Activated CD4-positive, alpha-beta memory T cell treated with anti-CD3 and anti-CD28 coated beads for 36 hours (primary cell): ENCODE data around the gene PDE1A. TPM values are rescaled to one million over a fixed set of nuclear protein-coding genes. Genes with fewer than 3 reads are reported as not detected.

Experiments used
- CTCF ChIA-PET: fragments of 350-600 bp; sonication (Branson Sonifier 250); formaldehyde crosslinking; loops from one replicate; lab custom pipeline; 2021; ENCODE audit warnings: antibody characterized with exemption, inconsistent platforms; lab: Charles Lee
- POLR2A ChIA-PET: fragments of 350-600 bp; sonication (Branson Sonifier 250); formaldehyde crosslinking; loops from one replicate; lab custom pipeline; 2021; ENCODE audit warnings: antibody characterized with exemption; lab: Charles Lee
- DNase-seq: peaks from one replicate; pipeline ENCODE4 v3.0.0-alpha.2; 2020
- H3K27ac Mint-ChIP-seq: one replicate; pipeline ENCODE4 v1.8.0; 2021; ENCODE audit warnings: mixed read lengths
- H3K27me3 Mint-ChIP-seq: one replicate; pipeline ENCODE4 v1.8.0; 2021; ENCODE audit warnings: mixed read lengths
- H3K36me3 Mint-ChIP-seq: one replicate; pipeline ENCODE4 v1.8.0; 2021; ENCODE audit warnings: mixed read lengths
- H3K4me1 Mint-ChIP-seq: one replicate; pipeline ENCODE4 v1.8.0; 2021; ENCODE audit warnings: low read depth, mixed read lengths
- H3K4me3 Mint-ChIP-seq: one replicate; pipeline ENCODE4 v1.8.0; 2021; ENCODE audit warnings: mild to moderate bottlenecking, mixed read lengths
- H3K9me3 Mint-ChIP-seq: one replicate; pipeline ENCODE4 v1.8.0; 2021; ENCODE audit warnings: mixed read lengths
- intact Hi-C: fragments of 100-400 bp; cut with micrococcal nuclease; formaldehyde crosslinking; loops from one replicate; pipeline ENCODE4 v1.15.1; 2023
- total RNA-seq, 2 experiments: library from RNA; stranded (reverse); gene quantifications; one replicate each; pipeline ENCODE4 v1.2.3, GENCODE V29; 2021

Gene PDE1A
- total RNA-seq, 2 experiments from 2014 or later: not detected

DNA sequence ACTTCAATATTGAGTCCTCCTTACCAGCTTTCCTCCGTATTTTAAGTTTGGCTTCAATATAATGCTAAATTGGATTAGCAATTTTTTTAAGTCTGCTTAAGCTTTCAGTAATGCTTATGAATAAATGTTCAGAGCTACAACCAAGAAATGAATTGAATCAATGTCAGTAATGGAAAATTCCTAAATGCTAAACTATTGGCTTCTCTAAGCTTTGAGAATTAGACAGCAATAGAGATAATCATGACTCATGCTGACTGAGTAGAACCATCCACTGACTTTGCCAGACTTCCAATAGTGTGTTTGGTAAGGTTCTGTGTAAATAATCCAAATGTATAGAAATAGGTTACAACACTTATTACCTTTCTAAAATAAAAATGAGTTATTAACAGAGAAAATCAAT lies 8.9 kb upstream of the PDE1A start:
- Mint-ChIP-seq H3K4me1 (no peaks in the 10 kb centered on the region), H3K27ac (no peak overlapping the region), H3K27me3 (no peaks in the 10 kb centered on the region), H3K36me3 (no peaks in the 10 kb centered on the region), H3K9me3 (peaks cover 3% of the 10 kb centered on the region), H3K4me3 (no peak overlapping the region)
- intact Hi-C loops: no loop called here
- ChIA-PET CTCF (no interaction called here), POLR2A (no interaction called here)
- no peak for DNase-seq

DNA sequence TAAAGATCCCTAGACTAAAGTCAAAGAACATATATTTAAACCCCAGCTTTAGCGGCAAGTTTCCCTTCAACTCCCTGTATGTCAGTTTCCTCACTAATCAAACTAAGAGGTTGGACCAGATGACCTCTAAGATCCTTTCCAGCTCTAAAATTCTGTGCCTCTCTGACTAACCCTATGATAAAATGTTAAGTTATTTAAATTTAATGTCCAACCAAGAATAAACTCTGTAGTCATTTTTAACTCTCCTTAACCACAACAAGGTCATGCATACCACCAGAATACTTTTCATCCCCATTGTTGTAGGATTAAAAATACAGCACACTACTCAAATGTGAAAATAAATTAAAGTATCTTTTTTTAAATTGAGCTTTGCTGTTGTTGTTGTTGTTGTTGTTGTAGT lies 5.2 kb upstream of the PDE1A start:
- POLR2A ChIA-PET: no interaction called here
- H3K9me3 Mint-ChIP-seq: peaks cover 3% of the 10 kb centered on the region

DNA sequence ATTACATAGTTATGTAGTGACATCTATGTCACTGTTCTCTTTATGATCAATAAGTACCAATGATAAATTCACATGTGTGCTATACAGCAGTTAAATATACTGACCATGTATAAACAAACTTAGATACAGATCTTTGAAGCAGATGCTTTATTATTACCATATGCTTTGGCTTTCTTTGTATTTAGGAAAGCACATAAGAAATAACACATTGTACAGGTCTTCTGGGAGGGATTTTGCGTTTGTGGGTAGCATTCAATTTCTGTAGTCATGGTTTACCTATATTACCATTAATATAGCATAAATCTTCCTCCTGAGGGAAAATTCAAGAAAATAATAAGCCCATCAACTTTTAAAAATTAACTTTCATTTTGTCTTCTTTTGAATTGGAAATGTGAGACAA lies 1.6 kb upstream of the PDE1A start:
- ChIA-PET POLR2A (no interaction called here), CTCF (no interaction called here)
- H3K36me3 Mint-ChIP-seq: no peaks in the 10 kb centered on the region
- H3K9me3 Mint-ChIP-seq: peaks cover 3% of the 10 kb centered on the region
- H3K4me1 Mint-ChIP-seq: no peaks in the 10 kb centered on the region
- no peaks in the 10 kb centered on the region for H3K27me3 Mint-ChIP-seq
- H3K27ac Mint-ChIP-seq: no peak overlapping the region
- intact Hi-C loops: no loop called here
- no peak for DNase-seq
- no peak overlapping the region for H3K4me3 Mint-ChIP-seq

More for the DNA sequence above, 5.2 kb upstream of the PDE1A start:
- Mint-ChIP-seq H3K36me3 (no peaks in the 10 kb centered on the region), H3K4me3 (no peak overlapping the region), H3K27me3 (no peaks in the 10 kb centered on the region), H3K27ac (no peak overlapping the region), H3K4me1 (no peaks in the 10 kb centered on the region)
- no peak for DNase-seq
- CTCF ChIA-PET: no interaction called here
- intact Hi-C loops: no loop called here

DNA sequence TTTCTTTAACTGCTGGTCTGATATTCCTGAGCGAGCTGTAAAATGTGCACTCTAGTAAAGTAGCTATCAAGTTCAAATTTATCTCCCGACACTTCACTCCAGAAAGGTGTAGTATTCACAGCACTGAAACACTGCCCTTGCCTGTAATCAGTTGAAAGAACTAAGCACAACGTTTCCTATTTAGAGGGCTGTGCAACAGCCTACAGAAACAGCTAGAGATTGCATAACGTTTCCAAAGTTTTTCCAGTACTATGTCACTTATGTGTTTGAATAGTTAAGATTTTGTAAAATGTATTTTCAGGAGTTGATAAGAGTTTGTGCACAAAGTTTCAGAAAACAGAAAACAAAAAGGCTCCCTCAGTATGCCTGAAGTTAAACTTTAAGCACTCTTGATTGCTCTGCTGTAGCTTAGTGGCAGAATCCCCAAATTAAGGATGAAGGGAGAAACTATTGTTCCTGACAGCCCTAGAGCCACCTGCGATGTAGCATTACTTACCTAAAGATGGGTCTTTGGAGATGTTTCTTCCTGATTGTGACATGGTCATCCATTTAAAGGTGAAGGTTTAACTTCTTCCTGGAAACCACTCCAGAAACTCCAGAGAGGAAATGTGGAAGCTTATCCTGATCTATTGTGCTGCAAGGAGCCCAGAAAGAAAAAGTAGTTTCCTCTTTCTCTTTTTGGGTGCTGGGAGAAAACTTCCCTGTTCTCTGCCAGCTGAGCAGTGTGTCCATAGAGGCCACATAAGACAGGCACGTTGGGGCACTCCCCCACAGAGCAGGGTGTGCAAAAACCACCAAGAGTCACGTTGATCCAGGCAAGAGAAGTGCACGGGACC lies 536 bp downstream of the PDE1A start:
- no peak for DNase-seq
- intact Hi-C loops: no loop called here
- no peaks in the 10 kb centered on the region for H3K27me3 Mint-ChIP-seq
- H3K27ac Mint-ChIP-seq: no peak overlapping the region
- no peaks in the 10 kb centered on the region for H3K36me3 Mint-ChIP-seq
- ChIA-PET CTCF (no interaction called here), POLR2A (no interaction called here)
- H3K9me3 Mint-ChIP-seq: peaks cover 3% of the 10 kb centered on the region
- H3K4me3 Mint-ChIP-seq: no peak overlapping the region
- no peaks in the 10 kb centered on the region for H3K4me1 Mint-ChIP-seq

DNA sequence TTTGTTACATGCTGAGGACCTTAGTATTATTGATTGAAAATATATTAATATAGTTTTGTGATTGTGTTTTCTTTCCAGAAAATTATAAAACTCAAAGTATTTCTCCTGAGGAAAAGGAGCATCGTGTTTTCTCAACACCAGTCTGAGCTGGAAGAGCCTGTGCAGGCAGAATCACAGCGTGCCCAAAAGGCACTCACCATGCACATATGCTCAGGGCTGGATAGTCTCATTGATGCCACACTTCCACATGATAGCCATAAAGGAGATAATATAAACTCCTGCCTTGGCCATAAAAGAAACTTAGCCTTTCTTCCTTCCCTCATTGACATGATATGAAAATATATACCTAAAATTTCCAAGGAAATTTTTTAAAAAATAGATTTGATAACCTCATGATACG lies 4.0 kb downstream of the PDE1A start:
- no peaks in the 10 kb centered on the region for H3K27me3 Mint-ChIP-seq
- no peaks in the 10 kb centered on the region for H3K4me1 Mint-ChIP-seq
- H3K27ac Mint-ChIP-seq: no peak overlapping the region
- no peak for DNase-seq
- H3K9me3 Mint-ChIP-seq: no peaks in the 10 kb centered on the region
- ChIA-PET POLR2A (no interaction called here), CTCF (no interaction called here)
- no peak overlapping the region for H3K4me3 Mint-ChIP-seq
- intact Hi-C loops: no loop called here
- H3K36me3 Mint-ChIP-seq: no peaks in the 10 kb centered on the region

DNA sequence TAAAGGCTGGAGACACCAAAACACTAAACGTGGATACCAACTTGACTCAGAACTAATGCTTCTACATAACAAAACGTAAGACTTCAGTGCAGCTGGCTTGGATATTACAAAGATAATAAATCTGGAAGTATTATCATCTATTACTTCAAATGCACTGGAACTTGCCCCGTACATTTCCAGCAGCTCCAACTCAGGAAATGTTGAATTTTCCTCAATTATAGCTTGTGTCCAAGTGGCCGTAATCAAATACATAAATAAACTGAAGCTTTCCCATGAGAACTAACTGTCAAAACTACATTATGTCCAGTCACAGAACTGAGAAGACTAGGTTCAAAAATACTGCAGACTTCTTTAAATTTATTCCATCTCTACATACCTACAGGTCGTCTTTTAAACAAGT lies 6.2 kb downstream of the PDE1A start:
- H3K27ac Mint-ChIP-seq: no peak overlapping the region
- no peaks in the 10 kb centered on the region for H3K4me1 Mint-ChIP-seq
- intact Hi-C loops: no loop called here

DNA sequence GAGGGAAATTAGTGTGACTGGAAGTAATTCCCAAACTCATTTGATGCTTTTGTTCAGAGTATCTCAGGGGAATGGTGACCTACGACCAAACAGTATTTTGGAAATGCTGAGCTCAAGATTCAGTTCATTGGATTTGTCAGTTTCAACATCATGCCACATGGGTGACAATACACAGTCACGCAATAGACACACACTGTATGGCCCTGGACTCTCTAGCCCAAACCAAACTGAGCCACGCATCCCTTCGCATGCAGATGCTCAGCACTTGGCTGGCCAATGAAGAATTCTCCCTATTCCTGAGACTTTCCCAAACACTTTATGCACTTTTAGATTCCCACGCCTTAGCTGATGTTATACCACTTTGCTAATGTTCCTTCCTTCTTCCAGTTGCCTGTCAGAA lies 10.0 kb downstream of the PDE1A start:
- ChIA-PET CTCF (no interaction called here), POLR2A (no interaction called here)
- Mint-ChIP-seq H3K9me3 (no peaks in the 10 kb centered on the region), H3K27me3 (no peaks in the 10 kb centered on the region), H3K4me1 (no peaks in the 10 kb centered on the region), H3K4me3 (no peak overlapping the region), H3K36me3 (no peaks in the 10 kb centered on the region), H3K27ac (no peak overlapping the region)
- no peak for DNase-seq
- intact Hi-C loops: no loop called here

More for the DNA sequence above, 6.2 kb downstream of the PDE1A start:
- DNase-seq: no peak
- no peaks in the 10 kb centered on the region for H3K27me3 Mint-ChIP-seq
- ChIA-PET POLR2A (no interaction called here), CTCF (interaction anchor here (0.6 kb wide), 1 partner anchor 235 kb away, joined by 4 read pairs; no protein-coding TSS in a partner anchor)
- no peak overlapping the region for H3K4me3 Mint-ChIP-seq
- no peaks in the 10 kb centered on the region for H3K36me3 Mint-ChIP-seq
- H3K9me3 Mint-ChIP-seq: no peaks in the 10 kb centered on the region

DNA sequence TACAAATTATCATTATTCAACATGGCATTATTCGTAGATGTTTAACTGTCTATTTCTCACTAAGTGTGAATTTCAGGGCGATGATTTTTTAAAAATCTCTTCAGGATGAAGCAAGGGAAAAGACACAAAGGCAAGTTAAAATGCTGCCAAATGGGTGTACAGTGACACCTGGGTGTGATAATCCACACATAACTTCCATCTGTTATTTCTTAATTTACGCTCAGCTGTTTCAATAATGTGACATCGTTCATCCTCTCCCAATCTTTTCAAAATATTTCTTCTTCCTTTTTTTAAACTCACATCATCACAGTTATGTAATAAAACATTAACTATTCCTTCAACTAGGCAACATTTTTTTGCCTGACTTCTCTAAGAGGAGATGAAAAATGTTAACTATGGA lies 10.6 kb downstream of the PDE1A start:
- DNase-seq: no peak
- intact Hi-C loops: no loop called here
- Mint-ChIP-seq H3K27ac (no peak overlapping the region), H3K4me1 (no peaks in the 10 kb centered on the region), H3K9me3 (no peaks in the 10 kb centered on the region), H3K27me3 (no peaks in the 10 kb centered on the region), H3K4me3 (no peak overlapping the region), H3K36me3 (no peaks in the 10 kb centered on the region)
- ChIA-PET CTCF (no interaction called here), POLR2A (no interaction called here)

DNA sequence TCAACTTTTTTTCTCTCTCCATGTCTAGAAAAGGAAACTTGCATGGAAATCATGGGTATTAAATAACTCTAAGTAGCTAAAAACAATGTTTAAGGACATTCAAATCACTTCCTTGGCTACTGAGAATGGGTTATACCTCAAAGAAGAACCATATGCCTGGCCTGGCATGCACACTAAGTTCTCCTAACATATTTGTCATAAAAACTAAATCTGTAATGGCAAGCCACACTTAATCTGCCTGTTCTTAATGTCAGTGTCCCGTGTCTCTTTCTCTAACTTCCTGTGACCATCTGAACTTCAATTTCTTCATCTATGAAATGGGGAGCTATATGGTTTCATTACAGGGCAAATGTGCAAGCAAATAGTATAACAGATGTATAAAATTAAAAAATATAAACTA lies 11.1 kb downstream of the PDE1A start:
- Mint-ChIP-seq H3K36me3 (no peaks in the 10 kb centered on the region), H3K27me3 (no peaks in the 10 kb centered on the region), H3K4me3 (no peak overlapping the region), H3K4me1 (no peaks in the 10 kb centered on the region), H3K9me3 (no peaks in the 10 kb centered on the region), H3K27ac (no peak overlapping the region)
- ChIA-PET CTCF (no interaction called here), POLR2A (no interaction called here)
- DNase-seq: no peak
- intact Hi-C loops: no loop called here

DNA sequence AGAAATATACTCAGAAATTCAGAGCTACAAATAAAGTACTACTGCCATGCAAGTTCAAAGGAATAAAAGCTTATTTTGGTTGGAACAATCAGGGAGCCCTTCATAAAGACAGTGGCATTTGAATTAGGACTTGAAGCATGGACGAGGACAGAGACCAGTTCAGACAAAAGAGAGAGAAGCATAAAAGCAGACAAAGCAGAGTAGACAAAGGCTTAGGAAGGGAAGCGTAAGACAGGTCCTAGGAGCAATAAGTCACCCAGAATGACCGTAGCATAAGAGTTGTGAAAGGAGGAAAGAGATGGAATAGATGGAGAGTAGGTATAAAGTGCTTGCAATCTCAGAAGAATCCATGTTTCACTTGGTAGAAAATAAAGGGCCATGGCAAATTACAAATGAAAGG lies 14.0 kb downstream of the PDE1A start:
- Mint-ChIP-seq H3K4me3 (no peak overlapping the region), H3K4me1 (no peaks in the 10 kb centered on the region), H3K27ac (no peak overlapping the region), H3K36me3 (no peaks in the 10 kb centered on the region), H3K27me3 (no peaks in the 10 kb centered on the region), H3K9me3 (no peaks in the 10 kb centered on the region)
- POLR2A ChIA-PET: no interaction called here
- intact Hi-C loops: no loop called here
- CTCF ChIA-PET: no interaction called here
- no peak for DNase-seq

DNA sequence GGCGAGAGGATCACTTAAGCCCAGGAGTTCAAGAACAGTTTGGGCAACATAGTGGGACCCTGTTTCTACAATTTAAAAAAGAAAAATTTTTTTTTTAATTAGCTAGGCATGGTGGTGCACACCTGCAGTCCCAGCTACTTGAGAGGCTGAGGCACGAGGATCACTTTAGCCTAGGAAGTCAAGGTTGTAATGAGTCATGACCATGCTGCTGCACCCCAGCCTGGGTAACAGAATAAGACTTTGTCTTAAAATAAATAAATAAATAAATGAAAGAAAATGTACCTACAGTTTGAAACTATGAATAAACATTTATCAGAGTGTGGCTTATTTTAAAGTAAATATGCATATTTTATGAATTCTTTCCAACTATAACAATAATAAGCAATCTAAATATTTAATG lies 16.7 kb downstream of the PDE1A start:
- no peak overlapping the region for H3K27ac Mint-ChIP-seq

DNA sequence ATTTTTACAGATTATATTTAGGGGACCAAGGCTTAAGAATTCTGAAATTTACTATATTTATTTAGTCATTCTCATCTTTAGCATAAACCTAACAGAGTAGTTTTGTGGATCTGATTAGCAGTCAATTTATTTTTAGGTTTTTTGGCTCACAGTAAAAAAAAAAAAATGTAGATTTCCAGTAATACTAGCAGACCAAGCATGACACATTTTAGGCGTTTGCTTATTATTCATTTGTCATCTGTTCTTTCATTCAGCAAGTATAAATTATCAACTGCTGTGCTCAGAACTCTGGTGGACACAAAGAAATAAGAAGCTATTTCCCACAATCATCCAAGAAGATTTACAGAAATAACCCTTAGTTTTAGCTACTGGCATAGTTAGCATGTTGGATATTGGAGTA lies 20.6 kb downstream of the PDE1A start:
- ChIA-PET POLR2A (no interaction called here), CTCF (no interaction called here)
- H3K27me3 Mint-ChIP-seq: no peaks in the 10 kb centered on the region
- H3K4me3 Mint-ChIP-seq: no peak overlapping the region
- no peak for DNase-seq
- intact Hi-C loops: no loop called here
- no peaks in the 10 kb centered on the region for H3K9me3 Mint-ChIP-seq
- H3K36me3 Mint-ChIP-seq: no peaks in the 10 kb centered on the region
- no peaks in the 10 kb centered on the region for H3K4me1 Mint-ChIP-seq
- H3K27ac Mint-ChIP-seq: no peak overlapping the region

More for the DNA sequence above, 16.7 kb downstream of the PDE1A start:
- Mint-ChIP-seq H3K27me3 (no peaks in the 10 kb centered on the region), H3K36me3 (no peaks in the 10 kb centered on the region), H3K4me1 (no peaks in the 10 kb centered on the region), H3K9me3 (no peaks in the 10 kb centered on the region), H3K4me3 (no peak overlapping the region)
- no peak for DNase-seq
- intact Hi-C loops: no loop called here
- CTCF ChIA-PET: no interaction called here
- POLR2A ChIA-PET: no interaction called here

DNA sequence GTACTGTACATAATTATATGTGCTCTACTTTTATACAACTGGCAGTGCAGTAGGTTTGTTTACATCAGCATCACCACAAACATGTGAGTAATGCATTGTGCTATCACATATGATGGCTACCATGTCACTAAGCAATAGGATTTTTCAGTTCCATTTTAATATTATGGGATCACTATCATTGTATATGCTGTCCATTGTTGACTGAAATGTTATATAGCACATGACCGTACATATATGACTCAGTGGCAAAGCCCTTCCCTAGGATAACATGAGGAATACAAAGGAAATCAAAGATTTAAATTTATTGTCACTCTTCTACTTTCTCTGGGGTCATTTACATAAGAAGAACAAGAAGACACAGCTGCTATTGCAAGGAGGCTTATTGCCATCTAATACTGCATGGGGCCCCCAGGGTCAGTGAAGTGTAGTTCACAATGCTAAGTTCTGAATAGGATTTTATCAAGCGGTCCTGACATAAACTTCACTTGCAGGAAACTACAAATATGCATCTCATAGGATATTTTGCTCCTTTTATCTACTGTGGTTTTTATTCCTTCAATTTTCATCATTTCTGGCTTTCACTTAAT lies 21.8 kb downstream of the PDE1A start:
- H3K4me1 Mint-ChIP-seq: no peaks in the 10 kb centered on the region
- POLR2A ChIA-PET: no interaction called here
- no peak for DNase-seq
- no peaks in the 10 kb centered on the region for H3K9me3 Mint-ChIP-seq
- intact Hi-C loops: no loop called here
- no peak overlapping the region for H3K27ac Mint-ChIP-seq
- H3K4me3 Mint-ChIP-seq: no peak overlapping the region
- H3K36me3 Mint-ChIP-seq: no peaks in the 10 kb centered on the region
- H3K27me3 Mint-ChIP-seq: no peaks in the 10 kb centered on the region
- CTCF ChIA-PET: no interaction called here
